Neutrophil (primary cell): Measurements from ENCODE around the gene ANK3.

Experiments
- H3K27ac ChIP-seq: fragments of 200-600 bp; sonication (generic); 2 replicates; pipeline ENCODE4 v1.5.1; 2016; ENCODE audit warnings: mild to moderate bottlenecking, moderate library complexity
- H3K27me3 ChIP-seq: fragments of 200-600 bp; sonication (generic); 2 replicates; pipeline ENCODE4 v1.6.0; 2016; ENCODE audit warnings: mild to moderate bottlenecking
- H3K36me3 ChIP-seq: fragments of 200-600 bp; sonication (generic); 2 replicates; pipeline ENCODE4 v1.5.1; 2017
- H3K4me1 ChIP-seq, 2 experiments: fragments of 200-600 bp in 1 of 2; sonication (generic) in 1 of 2; 1 replicate in 1 of 2; 2 replicates in 1 of 2; pipeline versions ENCODE4 v1.5.1 to v1.6.1; 2013 to 2016; ENCODE audit warnings: low read depth in 1 of 2, low read length in 1 of 2, mild to moderate bottlenecking in 1 of 2, moderate library complexity in 1 of 2; ENCODE audit not compliant: control insufficient read depth in 1 of 2, insufficient read depth in 1 of 2
- H3K4me3 ChIP-seq, 2 experiments: fragments of 200-600 bp in 1 of 2; sonication (generic) in 1 of 2; 1 replicate in 1 of 2; 2 replicates in 1 of 2; pipeline ENCODE4 v1.5.1; 2013 to 2016; ENCODE audit warnings: low read depth in 1 of 2, low read length in 1 of 2, mild to moderate bottlenecking in 1 of 2, moderate library complexity in 1 of 2
- H3K9me3 ChIP-seq: fragments of 200-600 bp; sonication (generic); 2 replicates; pipeline ENCODE4 v1.5.1; 2016
- CTCF ChIP-seq: fragments of 200-600 bp; sonication (generic); IDR thresholded peaks from 2 replicates; pipeline ENCODE4 v1.5.1; 2016; ENCODE audit warnings: antibody characterized with exemption

ANK3 gene

GRCh38 chr10:60380781-60381180, 8.9 kb downstream of the ANK3 start:
- no peak overlapping the region for H3K27ac ChIP-seq
- no peaks in the 10 kb centered on the region for H3K9me3 ChIP-seq
- no peak for TF ChIP-seq CTCF
- no peaks in the 10 kb centered on the region for H3K36me3 ChIP-seq
- no peak overlapping the region for H3K4me3 ChIP-seq
- H3K4me1 ChIP-seq: no peaks in the 10 kb centered on the region
- no peaks in the 10 kb centered on the region for H3K27me3 ChIP-seq

GRCh38 chr10:60377955-60378354, 11.7 kb downstream of the ANK3 start:
- no peaks in the 10 kb centered on the region for H3K36me3 ChIP-seq
- H3K27ac ChIP-seq: no peak overlapping the region
- H3K27me3 ChIP-seq: no peaks in the 10 kb centered on the region
- no peak overlapping the region for H3K4me3 ChIP-seq
- no peaks in the 10 kb centered on the region for H3K9me3 ChIP-seq
- no peak for TF ChIP-seq CTCF
- H3K4me1 ChIP-seq: no peaks in the 10 kb centered on the region

GRCh38 chr10:60377042-60377352, 12.7 kb downstream of the ANK3 start:
- Histone ChIP-seq H3K27me3 (no peaks in the 10 kb centered on the region), H3K9me3 (no peaks in the 10 kb centered on the region), H3K27ac (no peak overlapping the region), H3K4me1 (no peaks in the 10 kb centered on the region), H3K4me3 (no peak overlapping the region), H3K36me3 (no peaks in the 10 kb centered on the region)
- TF ChIP-seq CTCF: no peak

GRCh38 chr10:60376221-60377041, 13.2 kb downstream of the ANK3 start:
- no peaks in the 10 kb centered on the region for H3K4me1 ChIP-seq
- no peak overlapping the region for H3K27ac ChIP-seq
- H3K9me3 ChIP-seq: no peaks in the 10 kb centered on the region
- no peaks in the 10 kb centered on the region for H3K36me3 ChIP-seq
- H3K27me3 ChIP-seq: no peaks in the 10 kb centered on the region
- no peak for TF ChIP-seq CTCF
- no peak overlapping the region for H3K4me3 ChIP-seq

GRCh38 chr10:60375293-60376004, 14.2 kb downstream of the ANK3 start:
- H3K4me1 ChIP-seq: no peaks in the 10 kb centered on the region
- no peaks in the 10 kb centered on the region for H3K27me3 ChIP-seq
- H3K27ac ChIP-seq: no peak overlapping the region
- no peaks in the 10 kb centered on the region for H3K9me3 ChIP-seq
- H3K36me3 ChIP-seq: no peaks in the 10 kb centered on the region
- H3K4me3 ChIP-seq: no peak overlapping the region
- no peak for TF ChIP-seq CTCF
